ENCODE data around the gene SMS.

GRCh38 chrX:21974011-21974385 lies 33.5 kb downstream of the SMS start:
- no peak for TF ChIP-seq CTCF (conservative IDR thresholded peaks at IDR 0.05; ENCODE audit: low read depth, low read length)
- TF ChIP-seq EZH2 (IDR thresholded peaks at IDR 0.05; ENCODE audit: low read length, unreplicated experiment): no peak

Data from PC-3 (cell line).